GM18870 (cell line): ENCODE results near the gene GDAP1L1.
"Not testable (repeated sequence)": the region's sequence is repeated elsewhere in the genome, so short reads cannot be mapped to it uniquely, and the experiment has no call there.

Source experiments
- ATAC-seq: cut with Tn5 transposase; IDR thresholded peaks from one replicate; pipeline ENCODE4 v1.9.1; 2021; ENCODE audit warnings: moderate library complexity; ENCODE audit not compliant: unreplicated experiment

GDAP1L1 gene

GRCh38 chr20:44299011-44299535 lies 52.0 kb downstream of the GDAP1L1 start:
- not testable (repeated sequence) for ATAC-seq

DNA sequence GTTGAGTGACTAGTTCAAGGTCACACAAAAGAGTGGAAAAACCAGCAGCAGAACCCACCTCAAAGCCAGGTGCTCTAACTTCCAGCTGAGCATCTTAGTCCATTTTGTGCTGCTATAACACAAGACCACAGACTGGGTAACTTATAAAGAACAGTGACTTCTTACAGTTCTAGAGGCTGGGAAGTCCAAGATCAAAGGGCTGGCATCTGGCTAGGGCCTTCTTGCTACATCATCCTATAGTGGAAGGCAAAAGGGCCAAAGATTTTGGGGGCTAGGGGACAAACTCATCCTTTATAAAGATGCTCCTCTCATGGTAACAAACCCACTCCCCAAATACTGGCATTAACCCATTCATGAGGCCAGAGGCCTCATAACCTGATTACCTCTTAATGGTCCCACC lies 54.2 kb downstream of the GDAP1L1 start:
- no peak for ATAC-seq

DNA sequence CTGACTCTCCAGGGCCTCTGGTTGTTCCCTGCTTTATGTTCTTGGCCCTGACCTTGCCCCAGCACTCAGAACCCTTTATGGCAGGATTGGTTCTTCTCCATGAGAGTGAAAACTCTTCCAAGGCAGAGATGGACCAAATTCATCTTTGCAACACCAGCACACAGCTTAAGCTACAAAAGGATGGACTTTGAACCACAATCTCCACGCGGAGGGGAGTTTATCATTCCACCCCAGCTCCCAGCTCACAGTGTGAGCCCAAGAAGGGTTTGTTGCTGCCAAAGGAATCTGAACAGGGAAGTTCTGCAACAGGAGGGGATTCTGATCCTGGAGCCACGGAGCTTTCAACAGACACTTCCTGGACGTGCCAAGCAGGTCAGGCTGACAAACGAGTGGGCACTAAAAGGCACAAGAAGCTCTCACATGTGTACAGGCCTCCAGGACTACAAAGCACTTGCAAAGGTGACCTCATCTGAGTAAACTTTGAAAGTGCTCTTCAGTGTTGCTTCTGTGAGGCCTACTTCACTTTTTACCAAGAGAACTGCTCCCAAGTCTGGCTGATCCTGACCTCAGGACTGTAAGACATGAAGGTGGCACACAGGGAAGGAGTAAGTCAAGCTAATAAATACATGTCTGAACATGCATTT lies 55.0 kb downstream of the GDAP1L1 start:
- ATAC-seq: no peak

DNA sequence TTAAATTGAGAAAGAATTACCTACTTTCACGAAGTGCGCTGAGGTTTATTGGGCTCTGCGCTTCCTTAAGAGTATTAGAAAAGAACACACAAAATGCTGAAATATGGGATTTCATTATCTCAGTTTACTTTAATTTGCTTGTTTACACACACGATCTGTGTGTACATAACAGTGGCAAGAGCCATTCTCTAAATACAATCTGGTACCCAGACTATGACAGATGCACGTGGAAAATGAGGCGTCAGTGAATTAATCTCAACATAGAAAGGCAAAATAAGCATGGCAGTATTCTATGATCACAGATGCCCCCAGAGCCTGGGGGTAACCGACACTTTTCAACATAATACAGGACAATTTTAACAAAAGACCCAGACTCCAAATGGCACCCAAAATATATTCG lies 55.6 kb downstream of the GDAP1L1 start:
- ATAC-seq: no peak

DNA sequence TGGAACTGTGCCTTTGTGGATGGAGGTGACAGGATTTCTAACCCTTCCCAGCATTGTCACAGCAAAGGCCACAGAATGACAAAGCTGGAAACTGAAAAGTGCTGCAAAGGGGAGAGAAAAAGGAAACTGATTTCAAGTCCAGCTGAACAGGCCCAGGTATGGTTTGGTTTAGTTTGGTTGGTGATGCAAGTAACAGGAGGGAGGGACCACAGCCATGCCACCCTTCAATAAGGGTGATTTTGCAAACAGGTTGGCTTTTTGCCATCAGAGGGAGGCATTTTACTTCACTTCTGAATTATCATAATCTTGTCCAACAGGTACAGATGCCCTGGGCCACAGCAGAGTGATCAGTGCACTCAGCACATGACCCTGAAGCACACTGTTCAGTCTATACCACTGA lies 57.3 kb downstream of the GDAP1L1 start:
- no peak for ATAC-seq

DNA sequence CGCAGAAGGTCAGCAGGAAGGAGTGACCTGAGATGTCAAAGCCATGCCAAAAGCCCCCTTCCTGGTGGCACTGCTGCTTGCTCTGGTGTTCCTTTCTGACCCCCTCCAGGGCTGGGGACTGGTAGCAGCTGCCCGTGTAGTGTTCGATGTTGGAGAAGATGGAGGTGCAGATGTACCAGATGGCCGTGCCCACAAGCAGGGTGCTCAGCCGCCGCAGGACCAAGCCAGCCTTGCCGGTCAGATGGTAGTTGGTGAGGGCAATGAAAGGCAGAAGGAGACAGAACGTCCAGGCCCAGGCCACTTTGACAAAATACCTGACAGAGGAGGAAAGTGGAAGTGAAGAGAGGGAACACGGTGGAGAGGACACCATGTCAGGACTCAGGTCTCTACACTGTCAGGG lies 59.8 kb downstream of the GDAP1L1 start:
- no peak for ATAC-seq

DNA sequence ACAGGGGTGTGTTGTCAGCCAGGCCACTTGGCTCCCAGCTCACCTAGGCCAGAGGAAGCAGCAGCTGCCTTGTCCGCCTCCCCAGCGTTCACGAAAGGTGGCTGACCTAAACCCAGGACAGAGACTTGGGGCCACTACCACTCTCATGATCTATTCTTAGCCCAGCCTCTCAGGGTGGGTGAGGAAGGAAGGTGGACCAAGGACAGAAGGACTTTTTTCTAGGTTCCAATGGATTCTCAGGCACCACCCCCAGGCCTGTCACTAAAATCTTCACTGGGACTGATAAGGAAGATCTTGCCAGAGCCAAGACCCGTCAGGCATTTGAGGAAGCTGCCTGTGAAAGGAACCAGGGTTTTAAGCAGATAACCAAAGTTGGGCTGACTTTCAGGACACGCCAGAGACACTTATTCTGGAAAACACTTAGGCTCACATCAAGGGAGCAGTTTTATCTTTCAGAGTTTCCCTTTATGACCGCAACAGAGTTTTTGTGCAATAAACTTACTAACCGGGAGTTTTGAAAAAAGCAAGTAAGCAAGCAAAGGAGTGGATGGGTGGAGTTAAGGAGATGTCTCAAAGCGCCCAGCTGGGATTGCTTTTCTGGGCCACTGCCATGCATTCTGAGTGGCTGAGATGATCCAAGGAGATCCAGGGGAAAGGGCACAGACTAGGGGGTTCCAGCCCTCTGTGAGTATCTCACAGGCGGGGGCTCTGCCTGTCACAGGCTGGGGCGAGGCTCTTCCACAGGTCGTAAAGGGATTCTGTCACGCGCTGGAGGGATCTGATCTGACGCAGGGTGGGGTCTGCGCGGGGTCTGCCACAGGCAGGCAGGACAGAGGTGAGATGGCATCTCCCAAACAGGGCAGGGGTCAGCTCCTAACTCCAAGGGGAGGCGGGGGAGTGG lies 62.9 kb downstream of the GDAP1L1 start:
- ATAC-seq: no peak

- ATAC-seq: no peak
These were observed 63.8 kb downstream of the GDAP1L1 start, which contains the start of gene FITM2 for GRCh38 chr20:44310664-44311639. FITM2 (minus strand) TSS chr20:44311202; CDS start chr20:44311148, 54 bp downstream.

GRCh38 chr20:44314870-44315269 lies 67.8 kb downstream of the GDAP1L1 start:
- no peak for ATAC-seq

DNA sequence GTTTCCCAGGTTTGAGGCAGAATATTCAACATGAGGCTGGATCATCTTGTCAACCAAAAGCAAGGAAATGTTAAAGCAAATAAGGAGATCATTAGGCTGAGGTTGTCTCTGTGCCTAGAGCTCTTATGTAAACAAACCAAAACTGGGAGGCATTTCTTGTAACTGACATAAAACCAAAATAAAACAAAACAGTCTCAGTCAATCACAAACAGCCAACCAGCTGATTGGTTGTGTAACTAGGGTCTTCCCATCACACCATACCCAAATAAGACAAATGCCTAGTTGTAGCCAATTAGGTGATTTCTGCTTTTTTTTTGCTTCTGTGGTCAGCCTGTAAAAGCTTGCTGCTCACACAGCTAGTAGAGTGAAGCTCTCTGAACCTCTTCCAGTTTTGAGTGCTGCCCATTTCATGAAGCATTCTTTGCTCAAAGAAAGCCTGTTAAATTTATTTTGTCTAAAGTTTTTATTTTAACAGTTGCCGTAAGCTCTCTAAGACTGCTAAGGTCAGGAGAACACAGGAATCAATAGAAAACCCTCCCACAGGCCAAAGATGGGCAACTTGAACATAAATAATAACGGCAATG lies 72.8 kb downstream of the GDAP1L1 start:
- no peak for ATAC-seq

GRCh38 chr20:44324343-44324742 lies 77.2 kb downstream of the GDAP1L1 start:
- ATAC-seq: no peak

GRCh38 chr20:44326391-44327159 lies 79.5 kb downstream of the GDAP1L1 start:
- ATAC-seq: no peak

DNA sequence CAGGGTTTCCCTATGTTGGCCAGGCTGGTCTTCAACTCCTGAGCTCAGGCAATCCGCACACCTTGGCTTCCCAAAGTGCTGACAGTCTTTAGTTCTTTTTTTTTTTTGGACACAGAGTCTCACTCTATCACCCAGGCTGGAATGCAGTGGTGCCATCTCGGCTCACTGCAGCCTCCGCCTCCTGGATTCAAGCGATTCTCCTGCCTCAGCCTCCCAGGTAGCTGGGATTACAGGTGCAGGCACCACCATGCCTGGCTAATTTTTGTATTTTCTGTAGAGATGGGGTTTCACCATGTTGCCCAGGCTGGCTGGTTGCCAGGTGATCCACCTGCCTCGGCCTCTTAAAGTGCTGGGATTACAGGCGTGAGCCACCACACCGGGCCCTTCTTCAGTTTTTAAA lies 80.6 kb downstream of the GDAP1L1 start:
- not testable (repeated sequence) for ATAC-seq

- ATAC-seq: no peak
These were observed 81.3 kb downstream of the GDAP1L1 start for GRCh38 chr20:44328428-44328827.
